Endodermal cell (in vitro differentiated cells): ENCODE measurements around the gene TDRD9. TPM values are rescaled to one million over a fixed set of nuclear protein-coding genes. Genes with fewer than 3 reads are reported as not detected.

Experiments
- DNase-seq: peaks from one replicate; pipeline ENCODE4 v3.0.0-alpha.2; 2017
- H3K27ac ChIP-seq: 2 replicates; pipeline ENCODE4 v1.5.1; 2013; ENCODE audit warnings: mild to moderate bottlenecking, low read depth, low read length, moderate library complexity
- H3K27me3 ChIP-seq: 2 replicates; pipeline ENCODE4 v1.6.1; 2013; ENCODE audit warnings: mild to moderate bottlenecking, low read length, moderate library complexity; ENCODE audit not compliant: insufficient read depth, control insufficient read depth, poor library complexity, severe bottlenecking
- H3K36me3 ChIP-seq: 2 replicates; pipeline ENCODE4 v1.7.0; 2013; ENCODE audit warnings: mild to moderate bottlenecking, low read length, moderate library complexity; ENCODE audit not compliant: control insufficient read depth, insufficient read depth
- H3K4me1 ChIP-seq: one replicate; pipeline ENCODE4 v1.7.0; 2013; ENCODE audit warnings: low read length; ENCODE audit not compliant: control insufficient read depth, insufficient read depth
- H3K4me3 ChIP-seq: 2 replicates; pipeline ENCODE4 v1.5.1; 2013; ENCODE audit warnings: mild to moderate bottlenecking, low read length, moderate library complexity
- H3K9ac ChIP-seq: 2 replicates; pipeline ENCODE4 v1.6.1; 2013; ENCODE audit warnings: mild to moderate bottlenecking, low read length, moderate library complexity; ENCODE audit not compliant: poor library complexity, severe bottlenecking; ENCODE audit errors: extremely low read depth
- H3K9me3 ChIP-seq: 2 replicates; pipeline ENCODE4 v1.6.1; 2013; ENCODE audit warnings: mild to moderate bottlenecking, low read length, moderate library complexity; ENCODE audit not compliant: control insufficient read depth
- H3K27ac Mint-ChIP-seq: 2 replicates; pipeline ENCODE4 v1.8.0; 2020; ENCODE audit warnings: mixed read lengths
- H3K27me3 Mint-ChIP-seq: 2 replicates; pipeline ENCODE4 v1.8.0; 2021; ENCODE audit warnings: mild to moderate bottlenecking, mixed read lengths; ENCODE audit not compliant: insufficient read depth
- H3K36me3 Mint-ChIP-seq: 2 replicates; pipeline ENCODE4 v1.8.0; 2020; ENCODE audit warnings: low read depth, mixed read lengths
- H3K4me1 Mint-ChIP-seq: 2 replicates; pipeline ENCODE4 v1.8.0; 2020; ENCODE audit warnings: mixed read lengths
- H3K4me3 Mint-ChIP-seq: 2 replicates; pipeline ENCODE4 v1.8.0; 2020; ENCODE audit warnings: mild to moderate bottlenecking, moderate library complexity, mixed read lengths
- H3K9me3 Mint-ChIP-seq: 2 replicates; pipeline ENCODE4 v1.8.0; 2020; ENCODE audit warnings: mild to moderate bottlenecking, mixed read lengths
- CTCF ChIP-seq: fragments of 200-600 bp; sonication (generic); conservative IDR thresholded peaks from 2 replicates; pipeline ENCODE4 v1.5.0; 2021; ENCODE audit warnings: antibody characterized with exemption, mild to moderate bottlenecking
- WGBS, 2 experiments: methylation state at CpG; one replicate each; pipeline versions ENCODE4 v1.1.5 to v1.1.7; 2013; ENCODE audit warnings: missing lambda C conversion rate in 2 of 2, mixed read lengths in 1 of 2; ENCODE audit not compliant: insufficient coverage in 1 of 2, insufficient read length in 1 of 2; 5-methylcytosine and 5-hydroxymethylcytosine counted together
- total RNA-seq, 2 donors: library from RNA; stranded (reverse); fragmentation: NEBNext Ultra II Directional in 1 of 2; extraction: Animal tissue kit (Norgen Biotek cat#: 25700) in 1 of 2; gene quantifications; 2 replicates in 1 of 2; 3 replicates in 1 of 2; pipeline ENCODE4 v1.2.1, GENCODE V29; 2021

The TDRD9 gene
- total RNA-seq, 2 donors from 2014 or later = not detected

DNA sequence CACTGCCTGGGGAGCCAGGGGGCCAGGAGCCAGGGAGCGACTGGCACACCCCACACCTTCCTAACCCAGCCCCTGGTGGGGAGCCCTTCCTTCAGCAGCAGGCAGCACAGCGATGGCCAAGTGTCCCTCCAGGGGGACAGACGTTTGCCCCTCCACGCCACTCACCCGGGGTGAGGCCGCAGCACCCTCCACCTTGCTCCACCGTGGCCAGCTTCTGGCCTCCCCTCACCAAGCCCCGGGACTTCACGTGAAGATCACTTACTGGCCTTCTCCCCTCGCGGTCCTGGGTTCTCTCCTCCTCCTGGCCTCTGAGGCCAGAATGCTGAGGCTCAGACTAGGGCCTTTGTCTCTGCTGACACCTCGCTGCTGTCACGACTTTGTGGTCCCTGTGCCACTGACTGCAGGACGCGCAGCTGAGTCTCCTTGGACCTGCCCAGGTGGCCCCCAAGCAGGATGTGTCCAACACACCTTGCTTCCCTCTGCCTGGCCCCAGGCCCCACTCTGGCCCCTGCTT is 153.8 kb downstream of the TDRD9 start:
- H3K9me3 Mint-ChIP-seq = no peaks in the 10 kb centered on the region
- H3K4me1 Mint-ChIP-seq = peaks cover 3% of the 10 kb centered on the region
- no peak overlapping the region for H3K4me3 ChIP-seq

DNA sequence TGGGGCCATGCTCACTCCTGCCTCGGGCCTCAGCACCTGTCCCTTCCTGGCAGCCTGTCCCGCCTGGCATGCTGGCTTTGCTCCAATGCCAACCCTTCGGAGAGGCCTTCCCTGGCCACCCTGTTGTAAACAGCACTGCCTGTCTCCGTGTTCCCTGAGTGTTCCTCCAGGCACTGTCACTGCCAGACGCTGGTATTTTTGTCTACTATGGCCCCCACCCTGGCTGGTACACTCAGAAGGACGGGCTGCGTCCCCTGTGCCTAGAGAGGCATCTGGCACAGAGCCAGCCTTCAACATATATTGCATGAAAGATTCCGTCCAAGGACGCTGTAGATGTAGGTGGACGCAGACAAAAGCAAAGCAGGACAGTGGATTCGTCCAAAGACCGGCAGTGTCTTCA is 154.6 kb downstream of the TDRD9 start:
- Mint-ChIP-seq H3K4me3 (no peak overlapping the region), H3K27me3 (peaks cover 8% of the 10 kb centered on the region), H3K27ac (no peak overlapping the region), H3K4me1 (peaks cover under 1% of the 10 kb centered on the region), H3K9me3 (no peaks in the 10 kb centered on the region), H3K36me3 (no peaks in the 10 kb centered on the region)
- Histone ChIP-seq H3K4me1 (no peaks in the 10 kb centered on the region), H3K27me3 (no peaks in the 10 kb centered on the region), H3K9ac (no peak overlapping the region), H3K4me3 (no peak overlapping the region), H3K27ac (no peak overlapping the region), H3K9me3 (no peaks in the 10 kb centered on the region), H3K36me3 (no peaks in the 10 kb centered on the region)
- no peak for TF ChIP-seq CTCF
- WGBS, 2 experiments = 88 to 94% methylated on average over 8 to 12 of the region's 12 CpGs
- no peak for DNase-seq

More for the DNA sequence above, 153.8 kb downstream of the TDRD9 start:
- no peak overlapping the region for H3K27ac ChIP-seq
- DNase-seq = no peak
- H3K27me3 ChIP-seq = no peaks in the 10 kb centered on the region
- H3K4me1 ChIP-seq = no peaks in the 10 kb centered on the region
- no peaks in the 10 kb centered on the region for H3K36me3 Mint-ChIP-seq
- peaks cover 5% of the 10 kb centered on the region for H3K27me3 Mint-ChIP-seq
- no peak overlapping the region for H3K9ac ChIP-seq
- H3K36me3 ChIP-seq = no peaks in the 10 kb centered on the region
- peak overlapping the region; percentile 17 for H3K27ac Mint-ChIP-seq
- WGBS, 2 experiments = 88 to 95% methylated on average over 11 to 15 of the region's 15 CpGs
- H3K9me3 ChIP-seq = no peaks in the 10 kb centered on the region
- H3K4me3 Mint-ChIP-seq = no peak overlapping the region
- TF ChIP-seq CTCF = no peak

- H3K4me1 Mint-ChIP-seq = no peaks in the 10 kb centered on the region
- no peak overlapping the region for H3K4me3 Mint-ChIP-seq
- WGBS, 2 experiments = 92 to 94% methylated on average over 5 to 16 of the region's 16 CpGs
- Histone ChIP-seq H3K9ac (no peak overlapping the region), H3K27me3 (no peaks in the 10 kb centered on the region), H3K4me3 (no peak overlapping the region), H3K4me1 (no peaks in the 10 kb centered on the region), H3K36me3 (no peaks in the 10 kb centered on the region), H3K9me3 (no peaks in the 10 kb centered on the region), H3K27ac (no peak overlapping the region)
- H3K27me3 Mint-ChIP-seq = peaks cover 8% of the 10 kb centered on the region
- H3K9me3 Mint-ChIP-seq = no peaks in the 10 kb centered on the region
- no peak overlapping the region for H3K27ac Mint-ChIP-seq
- no peak for TF ChIP-seq CTCF
- DNase-seq = no peak
- no peaks in the 10 kb centered on the region for H3K36me3 Mint-ChIP-seq
Observed at GRCh38 chr14:104084251-104085002, 156.2 kb downstream of the TDRD9 start.
